Mesenchymal stem cell (in vitro differentiated cells and primary cell): ENCODE measurements around the gene NECAB2.
"Not testable (repeated sequence)": the region's sequence is repeated elsewhere in the genome, so short reads cannot be mapped to it uniquely, and the experiment has no call there.

Experiments
- DNase-seq: peaks from one replicate; pipeline ENCODE4 v3.0.0-alpha.2; 2013
- H2AFZ ChIP-seq: one replicate; pipeline ENCODE4 v1.6.1; 2013; ENCODE audit warnings: low read depth, mild to moderate bottlenecking, control low read depth, inconsistent platforms, low read length, moderate library complexity
- H2AK5ac ChIP-seq: 2 replicates; pipeline ENCODE4 v1.6.1; 2013; ENCODE audit warnings: low read length, moderate library complexity, mild to moderate bottlenecking, inconsistent platforms; ENCODE audit not compliant: severe bottlenecking
- H2BK120ac ChIP-seq: one replicate; pipeline ENCODE4 v1.6.1; 2013; ENCODE audit warnings: low read depth, mild to moderate bottlenecking, inconsistent platforms, low read length, moderate library complexity
- H2BK12ac ChIP-seq, 2 experiments: one replicate each; pipeline ENCODE4 v1.6.1; 2013; ENCODE audit warnings: inconsistent platforms in 2 of 2, low read length in 2 of 2, mild to moderate bottlenecking in 2 of 2, moderate library complexity in 2 of 2, control low read depth in 1 of 2
- H2BK15ac ChIP-seq: one replicate; pipeline ENCODE4 v1.6.1; 2013; ENCODE audit warnings: mild to moderate bottlenecking, low read depth, inconsistent platforms; ENCODE audit not compliant: poor library complexity, severe bottlenecking
- H2BK5ac ChIP-seq: 2 replicates; pipeline ENCODE4 v1.6.1; 2013; ENCODE audit warnings: low read depth, mild to moderate bottlenecking, low read length, control low read depth, inconsistent platforms; ENCODE audit not compliant: poor library complexity, severe bottlenecking
- H3K14ac ChIP-seq, 2 experiments: one replicate each; pipeline ENCODE4 v1.6.1; 2013; ENCODE audit warnings: inconsistent platforms in 2 of 2, low read length in 2 of 2, control low read depth in 1 of 2, mild to moderate bottlenecking in 1 of 2, moderate library complexity in 1 of 2
- H3K18ac ChIP-seq, 2 experiments: one replicate each; pipeline ENCODE4 v1.6.1; 2013; ENCODE audit warnings: inconsistent platforms in 2 of 2, low read length in 2 of 2, control low read depth in 1 of 2, low read depth in 1 of 2, mild to moderate bottlenecking in 1 of 2
- H3K23ac ChIP-seq, 2 experiments: one replicate each; pipeline ENCODE4 v1.6.1; 2013; ENCODE audit warnings: inconsistent platforms in 2 of 2, low read length in 2 of 2, mild to moderate bottlenecking in 2 of 2, moderate library complexity in 2 of 2, control low read depth in 1 of 2
- H3K27ac ChIP-seq: 2 replicates; pipeline ENCODE4 v1.5.1; 2013; ENCODE audit warnings: mild to moderate bottlenecking, moderate library complexity, low read length, control low read depth, inconsistent platforms; ENCODE audit not compliant: poor library complexity, severe bottlenecking
- H3K27me3 ChIP-seq, 2 experiments: 2 replicates each; pipeline versions ENCODE4 v1.6.1 to v1.7.0; 2013; ENCODE audit warnings: low read length in 2 of 2, mild to moderate bottlenecking in 2 of 2, moderate library complexity in 2 of 2, control low read depth in 1 of 2, inconsistent platforms in 1 of 2; ENCODE audit not compliant: control insufficient read depth in 1 of 2, insufficient read depth in 1 of 2
- H3K36me3 ChIP-seq, 2 experiments: 2 replicates each; pipeline versions ENCODE4 v1.6.1 to v1.7.0; 2013; ENCODE audit warnings: low read length in 2 of 2, control low read depth in 1 of 2, inconsistent platforms in 1 of 2, low read depth in 1 of 2, mild to moderate bottlenecking in 1 of 2; ENCODE audit not compliant: insufficient read depth in 2 of 2, control insufficient read depth in 1 of 2
- H3K4ac ChIP-seq, 2 experiments: one replicate each; pipeline ENCODE4 v1.6.1; 2013; ENCODE audit warnings: inconsistent platforms in 2 of 2, low read length in 2 of 2, mild to moderate bottlenecking in 2 of 2, moderate library complexity in 2 of 2, control low read depth in 1 of 2, low read depth in 1 of 2
- H3K4me1 ChIP-seq: 2 replicates; pipeline ENCODE4 v1.6.1; 2013; ENCODE audit warnings: low read depth, low read length, control low read depth; ENCODE audit not compliant: control insufficient read depth, insufficient read depth
- H3K4me2 ChIP-seq: 2 replicates; pipeline ENCODE4 v1.6.1; 2013; ENCODE audit warnings: low read length, mild to moderate bottlenecking, inconsistent platforms; ENCODE audit not compliant: poor library complexity, severe bottlenecking
- H3K4me3 ChIP-seq, 2 experiments: 2 replicates each; pipeline versions ENCODE4 v1.5.1 to v1.7.0; 2013; ENCODE audit warnings: low read length in 2 of 2, mild to moderate bottlenecking in 2 of 2, control low read depth in 1 of 2, low read depth in 1 of 2; ENCODE audit not compliant: insufficient read depth in 1 of 2
- H3K79me1 ChIP-seq: replicated peaks from 2 replicates; pipeline ENCODE4 v1.6.1; 2013; ENCODE audit warnings: mild to moderate bottlenecking, control low read depth, low read length, inconsistent platforms; ENCODE audit not compliant: poor library complexity, severe bottlenecking
- H3K9ac ChIP-seq: 2 replicates; pipeline ENCODE4 v1.7.0; 2013; ENCODE audit warnings: mild to moderate bottlenecking, low read length, moderate library complexity
- H3K9me3 ChIP-seq: 2 replicates; pipeline ENCODE4 v1.7.0; 2013; ENCODE audit warnings: mild to moderate bottlenecking, low read length; ENCODE audit not compliant: control insufficient read depth
- H4K8ac ChIP-seq: one replicate; pipeline ENCODE4 v1.6.1; 2013; ENCODE audit warnings: inconsistent platforms, mild to moderate bottlenecking, low read length, moderate library complexity
- H4K91ac ChIP-seq: one replicate; pipeline ENCODE4 v1.6.1; 2013; ENCODE audit warnings: mild to moderate bottlenecking, low read length, inconsistent platforms
- WGBS: methylation state at CpG from one replicate; pipeline ENCODE4 v1.1.7; 2013; ENCODE audit warnings: mixed read lengths; 5-methylcytosine and 5-hydroxymethylcytosine counted together

Gene NECAB2

GRCh38 chr16:83941546-83941945 lies 26.5 kb upstream of the NECAB2 start:
- H3K4me2 ChIP-seq, H2BK120ac ChIP-seq, H2AFZ ChIP-seq, H3K79me1 ChIP-seq, H2AK5ac ChIP-seq, H2BK5ac ChIP-seq, H3K4ac ChIP-seq, H3K4me1 ChIP-seq, H3K23ac ChIP-seq, H2BK12ac ChIP-seq, DNase-seq, H3K14ac ChIP-seq, H3K4me3 ChIP-seq, H3K27ac ChIP-seq, H3K9ac ChIP-seq, H2BK15ac ChIP-seq, H3K9me3 ChIP-seq, H3K36me3 ChIP-seq, H3K18ac ChIP-seq, H4K8ac ChIP-seq, H4K91ac ChIP-seq: not testable (repeated sequence)
- peaks cover 13 to 27% of the 10 kb centered on the region in 2 experiments for H3K27me3 ChIP-seq
- 93% methylated on average over 8 of the region's 9 CpGs for WGBS

GRCh38 chr16:83942074-83942473 lies 26.0 kb upstream of the NECAB2 start:
- H3K4me3 ChIP-seq: no peak overlapping the region
- 90% methylated on average over 14 of the region's 14 CpGs for WGBS

GRCh38 chr16:83942815-83943515 lies 25.1 kb upstream of the NECAB2 start:
- no peak overlapping the region for H3K18ac ChIP-seq
- H3K9ac ChIP-seq: no peak overlapping the region
- no peak overlapping the region for H2BK12ac ChIP-seq
- no peak overlapping the region for H2AFZ ChIP-seq
- H2BK5ac ChIP-seq: no peak overlapping the region
- no peak for DNase-seq
- peaks cover 11 to 18% of the 10 kb centered on the region in 2 experiments for H3K27me3 ChIP-seq
- H3K4me1 ChIP-seq: peaks cover 12% of the 10 kb centered on the region
- 78% methylated on average over 11 of the region's 11 CpGs for WGBS
- no peaks in the 10 kb centered on the region for H3K9me3 ChIP-seq
- no peak overlapping the region for H4K8ac ChIP-seq
- H3K36me3 ChIP-seq: no peaks in the 10 kb centered on the region
- no peak overlapping the region for H2BK120ac ChIP-seq
- no peak overlapping the region for H4K91ac ChIP-seq
- no peak overlapping the region for H2AK5ac ChIP-seq
- no peak overlapping the region for H3K4ac ChIP-seq
- H2BK15ac ChIP-seq: no peak overlapping the region
- no peaks in the 10 kb centered on the region for H3K79me1 ChIP-seq
- H3K4me2 ChIP-seq: no peak overlapping the region
- no peak overlapping the region for H3K27ac ChIP-seq
- no peak overlapping the region for H3K23ac ChIP-seq
- no peak overlapping the region for H3K4me3 ChIP-seq
- H3K14ac ChIP-seq: no peak overlapping the region

More at GRCh38 chr16:83942074-83942473, 26.0 kb upstream of the NECAB2 start:
- no peak for DNase-seq
- no peak overlapping the region for H3K18ac ChIP-seq
- H3K9me3 ChIP-seq: no peaks in the 10 kb centered on the region
- no peak overlapping the region for H3K9ac ChIP-seq
- H2BK5ac ChIP-seq: no peak overlapping the region
- no peak overlapping the region for H3K23ac ChIP-seq
- no peak overlapping the region for H4K8ac ChIP-seq
- no peak overlapping the region for H3K4ac ChIP-seq
- H3K79me1 ChIP-seq: no peaks in the 10 kb centered on the region
- no peak overlapping the region for H2AK5ac ChIP-seq
- H3K4me1 ChIP-seq: peaks cover 9% of the 10 kb centered on the region
- H2AFZ ChIP-seq: no peak overlapping the region
- H2BK12ac ChIP-seq: no peak overlapping the region
- H3K27me3 ChIP-seq: peaks cover 11 to 24% of the 10 kb centered on the region in 2 experiments
- H2BK15ac ChIP-seq: no peak overlapping the region
- no peak overlapping the region for H3K14ac ChIP-seq
- H3K4me2 ChIP-seq: no peak overlapping the region
- no peak overlapping the region for H2BK120ac ChIP-seq
- no peaks in the 10 kb centered on the region for H3K36me3 ChIP-seq
- no peak overlapping the region for H4K91ac ChIP-seq
- no peak overlapping the region for H3K27ac ChIP-seq

GRCh38 chr16:83943516-83944050 lies 24.5 kb upstream of the NECAB2 start:
- no peak for DNase-seq
- Histone ChIP-seq H3K4me1 (peaks cover 12% of the 10 kb centered on the region), H2BK15ac (no peak overlapping the region), H3K9me3 (no peaks in the 10 kb centered on the region), H3K18ac (no peak overlapping the region), H3K27me3 (peaks cover 11 to 18% of the 10 kb centered on the region in 2 experiments), H4K8ac (no peak overlapping the region), H3K4me2 (no peak overlapping the region), H2AFZ (no peak overlapping the region), H2BK120ac (no peak overlapping the region), H3K14ac (no peak overlapping the region), H3K9ac (no peak overlapping the region), H4K91ac (no peak overlapping the region), H3K4ac (no peak overlapping the region), H3K79me1 (no peaks in the 10 kb centered on the region), H2BK12ac (no peak overlapping the region), H3K23ac (no peak overlapping the region), H2AK5ac (no peak overlapping the region), H3K27ac (no peak overlapping the region), H2BK5ac (no peak overlapping the region), H3K4me3 (no peak overlapping the region), H3K36me3 (no peaks in the 10 kb centered on the region)
- WGBS: 92% methylated on average over 10 of the region's 10 CpGs
